HG03066 (cell line): Measurements from ENCODE around the gene DNM3.

Experiments
- ATAC-seq: cut with Tn5 transposase; IDR thresholded peaks from one replicate; pipeline ENCODE4 v1.9.1; 2021; ENCODE audit warnings: low read depth; ENCODE audit not compliant: unreplicated experiment

DNM3 gene

DNA sequence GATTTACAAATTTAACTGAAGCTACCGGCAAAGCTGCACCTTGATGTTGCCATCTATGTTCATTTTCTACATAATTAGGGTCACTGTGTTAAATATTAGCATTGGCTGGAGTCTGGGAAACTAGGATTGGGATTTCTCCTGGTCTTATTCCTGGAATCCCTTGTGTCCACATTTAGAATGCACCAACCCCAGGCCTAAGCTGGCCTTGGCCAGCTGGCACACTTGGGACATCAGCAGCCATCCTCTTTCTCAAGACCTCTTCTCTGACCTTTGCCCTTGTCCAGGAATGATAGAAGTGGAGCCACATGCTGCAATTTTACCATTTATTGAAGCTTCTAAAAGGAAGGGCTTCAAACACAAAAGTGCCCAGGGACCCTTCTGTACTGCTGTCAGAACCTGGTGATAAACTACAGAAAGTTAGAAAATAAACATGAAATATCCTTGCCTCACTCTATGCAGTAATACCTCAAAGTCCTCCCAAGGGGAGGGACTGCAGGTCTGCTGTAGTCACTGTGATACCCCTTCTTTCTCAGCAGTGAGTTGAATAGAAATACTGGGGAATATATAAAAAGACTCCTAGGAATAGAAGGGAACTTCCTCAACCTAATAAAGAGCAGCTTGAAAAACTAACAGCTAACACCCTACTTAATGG is 616.3 kb downstream of the DNM3 start:
- no peak for ATAC-seq

DNA sequence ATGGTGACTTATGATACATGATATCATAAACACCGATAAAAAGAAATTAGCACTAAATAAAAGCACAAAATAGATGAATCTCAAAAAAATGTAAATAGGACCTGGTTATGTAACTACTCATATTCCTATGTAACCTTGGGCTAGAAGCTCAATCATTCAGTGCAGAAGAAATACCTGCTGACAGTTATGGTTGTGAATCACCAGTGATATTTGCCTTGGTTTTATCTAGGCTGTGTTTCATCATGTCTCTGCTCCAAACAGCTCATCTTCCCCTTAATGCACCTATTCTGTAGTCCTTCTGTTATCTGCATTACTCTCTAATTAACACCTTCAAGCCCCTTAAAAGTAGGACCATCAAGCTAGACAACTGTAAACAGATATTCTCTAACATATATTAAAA is 618.9 kb downstream of the DNM3 start:
- ATAC-seq, result no peak

DNA sequence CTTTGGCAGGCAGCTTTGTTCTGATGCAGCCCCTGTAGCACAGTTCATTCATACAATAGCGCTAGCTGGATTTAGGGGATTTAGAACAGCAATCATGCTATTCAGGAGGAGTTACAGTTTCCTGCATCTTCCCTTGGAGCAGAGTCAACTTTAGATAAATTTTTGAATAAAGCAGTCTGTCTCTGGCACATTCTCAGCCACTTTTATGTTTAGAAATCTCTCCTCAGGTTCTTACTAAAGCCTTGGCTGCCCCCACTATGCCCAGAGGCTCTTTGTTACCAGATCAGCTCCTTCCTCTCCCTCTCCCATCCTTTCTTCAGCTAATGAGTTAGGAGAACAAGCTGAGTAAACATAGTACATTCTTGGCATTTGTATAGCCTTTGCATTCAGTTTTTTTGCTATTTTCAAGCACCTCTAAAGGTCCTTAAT is 619.6 kb downstream of the DNM3 start:
- no peak for ATAC-seq
